ENCODE results near the gene INCA1. TPM values are rescaled to one million over a fixed set of nuclear protein-coding genes. Genes with fewer than 3 reads are reported as not detected.
A peak's percentile ranks its signal among the peaks of the same experiment; 100 is the strongest.

Gene INCA1
- total and polyA plus RNA-seq, 2 of the 13 experiments (the other 11 are each of a cell fraction or from before 2014, with no cell fraction given): 0.93 to 2.6 TPM

GRCh38 chr17:4950075-4950745, 47.1 kb downstream of the INCA1 start (continued):
- no peak for TF ChIP-seq AFF4 (CRISPR knock-in tag; IDR thresholded peaks at IDR 0.05)
- no peak for TF ChIP-seq KDM3A (CRISPR knock-in tag; IDR thresholded peaks at IDR 0.05; ENCODE audit: low read depth)
- TF ChIP-seq MAF1 (CRISPR knock-in tag; IDR thresholded peaks at IDR 0.05; ENCODE audit: borderline replicate concordance): no peak
- TF ChIP-seq HNRNPK (IDR thresholded peaks at IDR 0.05; ENCODE audit: low read depth, low read length, poor library complexity, severe bottlenecking): peak; percentile 7
- no peak for TF ChIP-seq SRY (CRISPR knock-in tag; IDR thresholded peaks at IDR 0.05)
- TF ChIP-seq ZBTB3 (CRISPR knock-in tag; IDR thresholded peaks at IDR 0.05; ENCODE audit: borderline replicate concordance, low read depth): no peak; the same call in 1 of the 2 replicates
- no peak for TF ChIP-seq ZMYM3 (CRISPR knock-in tag; IDR thresholded peaks at IDR 0.05)
- no peak for TF ChIP-seq LRRFIP1 (CRISPR knock-in tag; conservative IDR thresholded peaks at IDR 0.05)
- no peak for TF ChIP-seq ARID3A (IDR thresholded peaks at IDR 0.05; ENCODE audit: low read depth, low read length)
- no peak for TF ChIP-seq EHMT2 (IDR thresholded peaks at IDR 0.05; ENCODE audit: borderline replicate concordance, low read depth, low read length)
- TF ChIP-seq ZNF512 (CRISPR knock-in tag; IDR thresholded peaks at IDR 0.05): no peak
- peak; percentile 0; the same call in 1 of the 2 replicates for TF ChIP-seq TBX2 (CRISPR knock-in tag; IDR thresholded peaks at IDR 0.05; ENCODE audit: borderline replicate concordance)
- TF ChIP-seq ZNF34 (CRISPR knock-in tag; IDR thresholded peaks at IDR 0.05; ENCODE audit: borderline replicate concordance): no peak
- no peak for TF ChIP-seq NCOA5 (CRISPR knock-in tag; IDR thresholded peaks at IDR 0.05)

Measured in HepG2 (cell line).